Peyer's patch (tissue), 4 donors: Measurements from ENCODE around the gene CDK6.

Experiments used
- CTCF ChIP-seq, 6 experiments: fragments of 450-650 bp in 4 of 6; fragments of 200-600 bp in 2 of 6; sonication (generic) in 1 of 6; IDR thresholded peaks; one replicate each; pipeline ENCODE4 v1.5.1; 2017 to 2019; ENCODE audit warnings: antibody characterized with exemption in 6 of 6, mild to moderate bottlenecking in 3 of 6, moderate library complexity in 1 of 6
- POLR2A ChIP-seq, 2 donors: fragments of 450-650 bp; IDR thresholded peaks; one replicate each; pipeline ENCODE4 v1.5.1; 2017; ENCODE audit warnings: antibody characterized with exemption in 2 of 2, mild to moderate bottlenecking in 2 of 2, moderate library complexity in 2 of 2

- TF ChIP-seq POLR2A (IDR thresholded peaks at IDR 0.05), result no peak
- no peak for TF ChIP-seq CTCF (IDR thresholded peaks at IDR 0.05)
Observed at GRCh38 chr7:92563345-92563744, 273.0 kb downstream of the CDK6 start.
